Fibroblast of villous mesenchyme (primary cell): ENCODE measurements around the gene WHAMM. TPM values are rescaled to one million over a fixed set of nuclear protein-coding genes. Genes with fewer than 3 reads are reported as not detected.

Source experiments
- DNase-seq: peaks from one replicate; pipeline ENCODE4 v3.0.0-alpha.2; 2010; ENCODE audit warnings: low read depth
- H3K4me3 ChIP-seq: 2 replicates; pipeline ENCODE4 v1.5.1; 2011; ENCODE audit warnings: low read depth, mild to moderate bottlenecking, low read length
- total RNA-seq: library from RNA; depleted of rRNA; stranded (reverse); fragments of >200 nt; gene quantifications from 2 replicates; pipeline ENCODE4 v1.2.3, GENCODE V29; 2012
- TF ChIP-seq, protein P1 (sequence below): IDR thresholded peaks from 2 replicates; pipeline ENCODE4 v1.5.1; 2012; ENCODE audit warnings: low read depth, mild to moderate bottlenecking, low read length; ENCODE audit not compliant: insufficient read depth

WHAMM gene
- total RNA-seq, 1 donor, result 7.8 TPM

DNA sequence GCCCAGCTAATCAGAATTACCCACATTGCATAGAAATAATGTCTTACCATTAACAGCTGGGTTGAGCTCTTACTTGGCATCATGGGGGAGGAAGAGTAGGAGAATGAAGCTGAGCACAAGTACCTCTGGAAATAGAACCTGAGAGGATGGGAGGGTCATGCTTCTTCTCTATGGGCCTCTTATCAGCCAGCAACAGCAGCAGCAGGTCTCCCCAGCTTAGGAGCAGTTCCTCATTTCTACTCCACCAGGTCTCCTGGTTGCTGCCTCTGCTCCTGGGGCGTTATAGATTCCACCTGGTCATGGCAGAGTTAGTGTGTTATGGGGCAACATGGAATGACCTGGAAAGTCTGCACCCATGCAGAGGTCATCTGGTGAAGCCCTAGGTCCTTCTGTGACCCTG, 6.9 kb upstream of the WHAMM start:
- no peak for DNase-seq
- TF ChIP-seq, protein P1, sequence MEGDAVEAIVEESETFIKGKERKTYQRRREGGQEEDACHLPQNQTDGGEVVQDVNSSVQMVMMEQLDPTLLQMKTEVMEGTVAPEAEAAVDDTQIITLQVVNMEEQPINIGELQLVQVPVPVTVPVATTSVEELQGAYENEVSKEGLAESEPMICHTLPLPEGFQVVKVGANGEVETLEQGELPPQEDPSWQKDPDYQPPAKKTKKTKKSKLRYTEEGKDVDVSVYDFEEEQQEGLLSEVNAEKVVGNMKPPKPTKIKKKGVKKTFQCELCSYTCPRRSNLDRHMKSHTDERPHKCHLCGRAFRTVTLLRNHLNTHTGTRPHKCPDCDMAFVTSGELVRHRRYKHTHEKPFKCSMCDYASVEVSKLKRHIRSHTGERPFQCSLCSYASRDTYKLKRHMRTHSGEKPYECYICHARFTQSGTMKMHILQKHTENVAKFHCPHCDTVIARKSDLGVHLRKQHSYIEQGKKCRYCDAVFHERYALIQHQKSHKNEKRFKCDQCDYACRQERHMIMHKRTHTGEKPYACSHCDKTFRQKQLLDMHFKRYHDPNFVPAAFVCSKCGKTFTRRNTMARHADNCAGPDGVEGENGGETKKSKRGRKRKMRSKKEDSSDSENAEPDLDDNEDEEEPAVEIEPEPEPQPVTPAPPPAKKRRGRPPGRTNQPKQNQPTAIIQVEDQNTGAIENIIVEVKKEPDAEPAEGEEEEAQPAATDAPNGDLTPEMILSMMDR, result no peak
- no peak overlapping the region for H3K4me3 ChIP-seq

DNA sequence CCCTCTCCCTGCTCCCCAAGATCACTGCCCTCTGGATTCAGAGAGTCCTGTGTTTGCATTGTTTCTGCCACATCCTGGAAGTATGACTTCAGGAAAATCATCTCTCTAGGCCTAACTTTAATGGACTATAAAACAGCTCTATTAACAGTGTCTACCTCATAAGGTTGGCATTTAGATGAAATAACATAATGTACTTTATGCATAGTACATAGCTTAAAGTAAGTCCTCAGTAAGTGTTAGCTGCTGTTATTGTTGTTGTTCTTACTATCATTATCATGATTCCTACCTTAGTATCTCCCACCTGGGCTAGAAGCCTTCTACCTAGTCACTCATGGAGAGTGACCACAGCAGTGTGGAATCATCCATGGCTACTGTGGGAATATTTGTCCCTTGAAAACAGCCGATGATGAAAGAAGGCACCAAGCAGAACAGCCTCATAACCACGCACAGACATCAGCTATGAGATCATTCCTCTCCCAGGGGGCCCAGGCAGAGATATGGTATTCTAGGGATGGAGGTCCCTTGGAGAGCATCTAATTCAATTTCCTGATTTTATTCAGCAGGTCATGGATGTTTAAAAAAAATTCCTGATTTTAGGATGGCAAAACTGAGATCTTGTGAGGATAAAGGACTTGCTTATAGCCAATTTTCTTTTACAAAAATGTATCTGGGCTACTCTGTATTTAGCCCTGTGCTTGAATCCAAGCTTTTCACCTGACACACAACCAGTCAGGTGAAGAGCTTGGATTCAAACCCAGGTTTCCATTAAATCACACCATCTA, 5.4 kb upstream of the WHAMM start:
- TF ChIP-seq, protein P1, result no peak
- DNase-seq, result peak; percentile 28
- H3K4me3 ChIP-seq, result no peak overlapping the region

DNA sequence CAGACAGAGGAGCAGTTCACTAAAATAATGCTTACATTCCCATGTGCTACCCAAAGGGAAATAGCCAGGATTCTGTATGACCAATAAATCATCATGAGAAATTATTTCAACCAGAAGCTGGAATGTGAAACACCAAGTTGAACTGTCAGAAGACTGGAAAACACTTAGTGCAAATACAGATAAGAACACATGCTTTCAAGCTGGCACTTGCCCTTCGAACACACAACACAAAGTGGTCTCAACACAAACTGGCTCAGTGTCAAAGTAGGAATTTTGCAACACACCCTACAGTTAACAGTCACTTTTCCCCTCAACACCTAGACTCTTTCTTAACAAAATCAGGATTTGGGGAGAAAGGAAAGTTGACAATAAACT, 4.9 kb upstream of the WHAMM start:
- peak; percentile 20 for DNase-seq
- no peak overlapping the region for H3K4me3 ChIP-seq
- TF ChIP-seq, protein P1, result no peak

DNA sequence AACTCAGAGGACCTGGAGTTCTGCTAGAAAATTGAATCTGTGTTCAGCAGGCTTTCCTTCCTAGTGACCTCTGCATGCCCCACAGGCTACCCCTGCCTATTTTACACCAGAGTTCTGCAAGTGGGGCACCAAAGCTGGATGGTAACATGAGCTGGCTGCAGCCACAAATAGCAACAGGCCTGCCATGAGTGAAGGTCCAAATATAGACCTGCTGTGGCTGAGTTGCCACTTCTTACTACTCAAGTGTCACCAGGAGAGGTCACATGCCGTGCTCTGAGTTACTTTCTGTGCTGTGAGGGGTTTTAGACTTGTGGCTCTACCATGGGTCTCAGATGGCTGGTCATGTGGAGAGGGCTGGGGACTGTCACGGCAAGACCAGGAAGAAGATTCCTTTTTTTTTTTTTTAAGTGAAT, 3.4 kb upstream of the WHAMM start, which contains the start of gene FSD2:
TSS of gene FSD2 (minus strand) at position 76 of the 413 bp plus-strand sequence. CDS start 18,679 bp downstream, outside the sequence.
- DNase-seq, result no peak
- H3K4me3 ChIP-seq, result no peak within 1 kb of the TSS
- TF ChIP-seq, protein P1, result no peak

DNA sequence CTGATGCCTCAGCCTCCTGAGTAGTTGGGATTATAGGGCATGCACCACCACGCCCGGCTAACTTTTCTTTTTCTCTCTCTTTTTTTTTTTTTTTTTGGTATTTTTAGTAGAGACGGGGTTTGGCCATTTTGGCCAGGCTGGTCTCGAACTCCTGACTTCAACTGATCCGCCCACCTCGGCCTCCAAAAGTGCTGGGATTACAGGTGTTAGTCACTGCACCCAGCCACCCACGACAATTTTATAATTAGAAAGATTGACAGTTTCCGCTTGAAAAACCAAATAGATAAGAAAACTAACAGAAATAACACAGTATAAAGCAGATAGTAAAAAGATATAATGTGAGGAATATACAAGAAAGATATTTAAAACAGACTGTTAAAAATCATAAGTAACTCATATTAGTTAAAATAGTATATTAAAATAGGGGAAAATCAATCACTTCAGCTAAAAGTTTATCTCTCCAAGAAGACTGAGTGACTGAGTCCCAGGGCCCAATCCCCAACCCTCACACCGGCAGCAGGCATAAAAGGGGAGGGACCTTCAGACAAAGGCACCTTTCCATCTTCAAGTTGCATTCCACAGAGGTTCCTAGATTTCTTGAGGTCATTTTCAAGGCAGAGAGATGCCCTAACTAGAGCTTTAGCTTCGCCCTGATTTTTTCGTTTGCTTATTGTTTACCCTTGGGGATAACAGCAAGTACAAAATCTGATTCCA, 1.4 kb upstream of the WHAMM start:
- no peak overlapping the region for H3K4me3 ChIP-seq
- DNase-seq, result no peak
- TF ChIP-seq, protein P1, result no peak

DNA sequence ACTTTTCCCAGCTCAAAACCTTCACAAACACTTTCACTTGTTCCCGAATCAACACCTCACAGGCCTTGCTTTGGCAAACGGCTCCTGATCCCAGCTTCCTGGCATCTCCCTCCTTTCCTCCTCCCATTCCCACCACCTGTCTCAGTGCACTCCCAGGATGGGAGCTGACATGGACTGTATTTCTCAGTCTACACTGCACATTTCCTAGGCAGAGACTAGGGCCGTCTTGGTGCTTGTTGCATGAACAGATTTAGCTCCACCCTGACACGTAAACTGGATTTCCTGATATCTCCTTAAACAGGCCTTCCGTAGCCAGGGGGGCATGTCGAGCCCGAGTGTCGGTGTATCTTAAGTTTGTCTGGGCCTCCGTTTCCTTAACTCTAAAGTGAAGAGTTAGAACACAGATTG, 790 bp upstream of the WHAMM start:
- no peak for DNase-seq
- TF ChIP-seq, protein P1, result no peak
- H3K4me3 ChIP-seq, result peak overlapping the region; percentile 88
